ENCODE measurements around the gene B9D1.

B9D1 gene

DNA sequence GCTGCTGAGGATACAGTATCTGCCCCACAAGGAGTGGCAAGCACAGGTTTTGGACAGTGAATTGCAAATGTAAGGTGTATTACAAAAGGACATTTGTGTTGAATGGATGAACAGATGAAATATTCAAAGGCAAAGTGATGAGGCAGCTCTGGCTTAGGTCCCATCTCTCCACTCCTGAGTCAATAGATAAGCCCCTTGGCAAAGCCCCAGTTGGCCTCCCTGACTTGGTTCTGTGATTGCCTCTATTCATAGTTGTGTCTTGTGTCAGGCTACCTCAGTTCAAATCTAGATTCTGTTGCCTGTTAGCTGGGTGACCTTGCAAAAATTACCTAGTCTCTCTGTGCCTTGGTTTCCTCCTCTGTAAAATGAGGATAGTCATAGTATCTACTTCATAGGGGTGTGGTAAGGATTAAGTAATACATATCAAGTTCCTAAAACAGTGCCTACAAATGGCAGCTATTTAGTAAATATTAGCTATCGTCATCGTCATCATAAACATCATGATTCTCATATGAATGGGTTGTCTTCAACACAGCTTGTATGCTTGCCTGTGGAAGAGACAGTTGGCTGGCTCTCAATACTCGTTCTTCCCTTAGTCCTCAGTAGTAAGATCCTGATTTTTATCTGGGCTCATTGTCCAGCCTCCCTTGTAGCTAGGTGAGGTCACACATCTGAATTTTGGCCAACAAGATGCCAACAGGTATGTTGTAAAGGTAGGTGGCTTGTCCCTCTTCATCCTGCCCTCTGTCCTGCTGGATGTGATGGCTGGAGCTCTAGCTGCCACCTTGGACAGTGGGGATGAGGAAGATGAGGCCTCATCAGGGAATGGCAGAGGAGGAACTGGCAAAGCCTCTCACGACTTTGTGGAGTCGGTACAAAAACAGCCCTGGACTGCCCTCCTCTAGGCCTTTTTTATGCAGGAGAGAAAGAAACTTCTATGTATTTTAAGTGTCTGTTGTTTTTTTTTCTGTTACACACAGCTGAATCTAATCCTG is 26.6 kb upstream of the B9D1 start:
- no peak for DNase-seq

DNA sequence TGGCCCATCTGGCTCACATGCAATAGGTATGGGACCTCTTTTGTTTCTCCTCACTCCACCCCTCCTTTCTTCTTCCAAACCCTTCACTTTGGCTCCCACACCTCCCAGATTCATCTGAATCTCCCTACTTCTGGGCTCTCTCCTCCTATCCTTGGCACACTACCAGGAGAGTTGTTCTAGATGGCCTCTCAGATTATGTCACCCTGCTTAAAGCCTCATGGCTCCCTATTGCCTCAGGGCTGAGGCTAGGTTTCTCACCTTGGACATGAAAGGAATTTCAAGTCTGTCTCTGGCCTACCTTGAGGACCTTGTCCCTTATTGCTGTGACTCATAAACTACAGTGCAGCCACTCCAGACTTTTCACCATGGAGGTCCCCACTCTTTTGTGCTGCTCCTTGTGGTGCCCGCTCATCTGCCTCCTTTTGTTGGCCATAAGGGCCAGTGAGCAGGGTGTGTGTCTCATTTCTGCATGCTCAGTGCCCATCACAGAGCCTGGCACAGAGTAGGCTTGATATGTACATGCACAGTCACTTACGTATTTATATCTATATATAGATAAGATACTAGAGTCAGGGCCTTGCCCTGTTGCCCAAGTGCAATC is 25.5 kb upstream of the B9D1 start:
- DNase-seq = no peak

DNA sequence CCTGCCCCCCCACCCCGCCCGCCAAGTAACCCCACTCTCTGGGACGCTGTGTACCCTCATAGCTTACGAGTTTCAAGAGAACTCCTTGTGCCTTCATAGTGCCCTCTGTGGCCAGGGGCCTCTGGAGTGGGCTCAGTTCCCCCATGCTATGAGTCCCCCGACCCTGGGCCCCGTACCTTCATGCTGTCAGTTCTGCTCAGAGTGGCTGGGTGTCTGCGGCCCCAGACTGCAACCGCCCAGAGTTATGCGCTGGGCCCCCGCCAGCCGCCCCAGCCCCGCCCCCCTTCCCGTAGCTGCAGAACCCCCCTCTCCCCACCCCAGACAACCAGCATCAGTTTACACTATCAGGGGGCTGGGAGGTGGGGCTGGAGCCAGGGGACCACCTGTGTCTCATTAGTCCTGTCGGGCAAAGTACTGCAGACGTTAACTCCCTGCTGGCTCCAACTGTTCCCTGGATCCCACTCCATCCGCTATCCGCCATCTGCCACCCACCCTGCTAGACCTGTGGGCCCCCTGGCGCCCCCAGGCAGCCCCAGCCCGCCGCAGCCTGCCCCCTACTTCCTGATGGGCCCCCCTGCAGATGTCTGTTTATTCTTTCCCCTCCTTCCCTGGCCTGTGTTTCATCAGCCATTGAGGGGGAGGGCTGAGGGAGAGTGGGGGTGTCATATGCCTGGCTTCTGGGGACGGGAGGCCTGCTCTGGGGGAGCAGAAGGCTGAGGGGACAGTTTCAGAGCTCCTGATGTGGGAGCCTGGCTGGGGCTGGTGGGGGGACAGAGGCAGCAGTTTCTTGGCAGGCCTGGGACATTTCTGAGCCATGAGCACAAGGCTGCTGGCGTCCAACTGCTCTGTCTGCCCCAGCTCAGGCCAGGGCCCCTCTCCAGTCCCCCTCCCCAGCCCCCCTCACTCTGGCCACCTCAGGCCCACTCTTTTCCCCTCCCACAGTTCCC is 24.7 kb upstream of the B9D1 start, which contains the start of gene MFAP4:
Gene MFAP4 (minus strand): TSS at position 217 of the 947 bp plus-strand sequence. CDS start 35 bp downstream, at position 182.
- DNase-seq = no peak

DNA sequence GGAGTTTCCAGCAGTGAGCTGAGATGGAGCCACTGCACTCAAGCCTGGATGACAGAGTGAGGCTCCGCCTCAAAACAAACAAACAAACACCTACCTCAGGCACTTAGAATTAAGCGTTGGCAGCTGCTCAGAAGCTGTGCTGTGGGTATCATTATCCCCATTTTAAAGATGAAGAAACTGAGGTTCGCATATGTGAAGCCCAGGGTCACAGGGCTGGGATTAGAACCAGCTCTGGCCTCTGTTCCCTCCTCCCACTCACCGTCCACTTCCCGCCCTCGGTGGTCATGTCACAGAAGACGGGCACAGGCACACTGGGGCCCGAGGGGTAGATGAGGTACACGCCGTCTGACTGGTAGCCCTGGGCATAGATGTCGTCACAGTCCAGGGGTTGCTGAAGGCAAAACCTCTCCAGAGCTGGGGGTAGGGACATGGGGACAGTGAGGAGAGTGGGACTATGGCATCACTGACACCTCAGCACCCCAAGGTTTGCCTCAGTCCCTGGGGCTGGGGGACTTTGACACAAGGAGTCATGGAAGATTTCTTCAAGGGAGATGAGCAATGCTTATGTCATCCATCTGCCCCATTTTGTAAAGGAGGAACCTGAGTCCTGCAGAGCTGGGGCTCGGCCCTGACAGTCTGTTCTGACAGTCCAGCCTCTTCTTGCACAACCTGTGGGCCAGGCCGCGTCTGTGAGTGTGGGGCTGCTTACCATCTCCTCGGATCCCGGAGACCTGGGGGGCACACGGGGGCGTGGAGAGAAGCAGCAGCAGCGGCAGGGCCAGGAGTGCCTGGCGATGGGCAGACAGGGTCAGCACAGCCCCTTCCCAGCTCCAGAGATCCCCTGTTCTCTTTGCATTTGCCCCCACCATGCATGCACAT is 23.8 kb upstream of the B9D1 start:
- no peak for DNase-seq

DNA sequence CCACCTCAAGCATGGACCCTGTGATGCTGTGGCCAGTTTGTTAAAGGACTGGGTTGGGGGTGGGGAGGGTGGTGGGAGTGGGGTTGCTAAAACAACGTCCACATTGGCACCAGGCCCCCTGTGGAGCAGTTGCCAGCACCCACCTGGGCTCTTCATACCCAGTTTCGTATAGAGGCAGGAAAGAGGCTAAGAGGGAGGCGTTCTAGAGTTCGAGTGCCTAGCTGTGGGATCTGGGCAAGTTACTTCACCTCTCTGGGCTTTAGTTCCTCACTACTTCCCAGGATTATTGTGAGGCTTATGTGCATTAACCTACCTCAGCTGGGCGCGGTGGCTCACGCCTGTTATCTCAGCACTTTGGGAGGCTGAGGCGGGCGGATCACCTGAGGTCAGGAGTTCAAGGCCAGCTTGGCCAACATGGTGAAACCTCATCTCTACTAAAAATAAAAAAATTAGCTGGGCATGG is 23.0 kb upstream of the B9D1 start:
- DNase-seq = no peak

DNA sequence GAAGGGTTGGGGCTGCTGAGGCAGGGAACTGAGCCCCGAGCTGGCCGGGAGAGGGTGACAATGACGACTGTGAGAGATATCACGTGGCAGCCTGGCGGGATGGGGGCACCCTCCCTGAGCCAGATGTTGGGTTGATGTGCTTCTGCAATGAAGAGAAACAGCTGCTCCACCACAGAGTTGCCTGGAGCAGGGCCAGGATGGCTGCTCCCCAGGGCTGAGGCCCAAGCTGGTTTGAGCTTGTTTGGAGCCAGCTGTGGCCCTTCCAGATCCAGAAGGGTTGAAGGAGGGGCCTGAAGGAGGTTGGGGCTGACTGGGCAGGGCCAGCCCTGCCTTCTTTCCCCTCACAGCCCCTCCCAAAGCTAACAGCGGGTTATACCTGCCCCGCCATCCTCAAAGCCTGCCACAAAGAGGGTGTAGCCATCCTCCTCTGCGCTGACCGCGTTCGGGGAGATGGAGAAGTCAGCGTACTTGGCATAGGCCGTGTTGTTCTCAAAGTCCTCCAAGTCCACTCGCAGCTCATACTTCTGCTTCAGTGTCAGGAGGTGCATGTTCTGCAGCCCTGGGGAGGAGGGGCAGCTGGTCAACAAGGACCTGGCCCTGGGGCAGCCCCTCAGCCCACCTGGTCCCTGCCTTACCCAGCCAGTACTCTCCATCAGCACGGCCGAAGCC is 22.3 kb upstream of the B9D1 start:
- DNase-seq = no peak

DNA sequence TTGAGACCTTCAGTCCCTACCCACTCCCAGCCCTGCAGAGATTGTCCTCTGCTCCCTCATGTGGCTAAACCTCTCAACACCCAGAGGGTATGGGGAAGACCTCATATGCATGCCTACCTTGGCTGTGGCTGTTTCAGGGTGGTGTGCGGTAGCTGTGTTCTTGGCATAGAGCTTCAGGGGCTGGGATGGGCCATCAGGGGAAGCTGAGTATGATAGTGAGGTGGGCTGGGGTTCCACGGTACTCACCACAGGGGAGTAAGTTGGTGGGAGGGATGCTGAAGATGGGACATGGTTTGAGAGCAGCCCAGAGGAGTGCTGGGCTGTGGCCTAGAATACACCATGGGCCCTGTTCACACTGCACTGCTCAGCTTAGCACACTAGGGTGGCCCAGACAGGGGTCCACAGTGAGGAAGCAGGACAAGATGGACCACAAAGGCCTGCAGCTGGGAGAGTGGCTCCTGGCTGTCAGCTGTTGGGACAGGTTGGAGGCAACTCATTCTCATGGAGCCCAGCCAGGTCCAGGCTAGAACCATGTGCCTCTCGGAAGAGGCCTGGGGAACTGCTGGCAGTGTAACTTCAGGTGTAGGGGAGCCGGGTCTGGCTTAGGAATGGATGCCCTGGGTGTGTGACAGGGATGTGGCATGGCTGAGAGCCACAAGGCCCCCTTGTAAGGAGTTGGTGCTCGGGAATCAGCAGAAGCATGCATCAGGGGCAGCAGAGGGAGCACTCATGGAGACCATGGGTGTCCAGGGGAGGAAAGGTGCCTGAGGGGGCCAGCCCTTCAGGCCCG is 21.4 kb upstream of the B9D1 start:
- no peak for DNase-seq

DNA sequence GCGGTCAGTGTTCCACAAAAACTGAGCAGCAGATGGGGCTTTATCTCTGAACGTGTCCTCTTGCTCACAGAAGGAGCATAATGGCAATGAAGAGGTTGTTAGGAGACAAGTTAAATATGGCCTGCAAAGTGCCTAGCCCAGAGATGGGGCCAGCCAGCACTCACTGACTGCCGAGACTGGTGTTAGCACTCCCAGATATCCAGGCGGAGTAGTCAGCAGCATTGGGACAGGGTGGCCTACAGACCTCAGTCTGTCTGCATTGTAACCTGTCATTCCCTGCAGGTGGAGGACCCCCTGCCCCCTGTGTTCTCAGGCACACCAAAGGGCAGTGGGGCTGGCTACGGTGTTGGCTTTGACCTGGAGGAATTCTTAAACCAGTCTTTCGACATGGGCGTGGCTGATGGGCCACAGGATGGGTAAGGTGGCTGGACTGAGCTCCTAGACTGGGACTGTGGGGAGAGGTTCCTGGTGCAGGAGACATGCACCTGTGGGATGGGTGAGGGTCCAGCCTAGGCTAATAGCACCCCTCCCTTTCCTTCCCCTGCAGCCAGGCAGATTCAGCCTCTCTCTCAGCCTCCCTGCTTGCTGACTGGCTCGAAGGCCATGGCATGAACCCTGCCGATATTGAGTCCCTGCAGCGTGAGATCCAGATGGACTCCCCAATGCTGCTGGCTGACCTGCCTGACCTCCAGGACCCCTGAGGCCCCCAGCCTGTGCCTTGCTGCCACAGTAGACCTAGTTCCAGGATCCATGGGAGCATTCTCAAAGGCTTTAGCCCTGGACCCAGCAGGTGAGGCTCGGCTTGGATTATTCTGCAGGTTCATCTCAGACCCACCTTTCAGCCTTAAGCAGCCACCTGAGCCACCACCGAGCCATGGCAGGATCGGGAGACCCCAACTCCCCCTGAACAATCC is 20.3 kb upstream of the B9D1 start:
- no peak for DNase-seq

DNA sequence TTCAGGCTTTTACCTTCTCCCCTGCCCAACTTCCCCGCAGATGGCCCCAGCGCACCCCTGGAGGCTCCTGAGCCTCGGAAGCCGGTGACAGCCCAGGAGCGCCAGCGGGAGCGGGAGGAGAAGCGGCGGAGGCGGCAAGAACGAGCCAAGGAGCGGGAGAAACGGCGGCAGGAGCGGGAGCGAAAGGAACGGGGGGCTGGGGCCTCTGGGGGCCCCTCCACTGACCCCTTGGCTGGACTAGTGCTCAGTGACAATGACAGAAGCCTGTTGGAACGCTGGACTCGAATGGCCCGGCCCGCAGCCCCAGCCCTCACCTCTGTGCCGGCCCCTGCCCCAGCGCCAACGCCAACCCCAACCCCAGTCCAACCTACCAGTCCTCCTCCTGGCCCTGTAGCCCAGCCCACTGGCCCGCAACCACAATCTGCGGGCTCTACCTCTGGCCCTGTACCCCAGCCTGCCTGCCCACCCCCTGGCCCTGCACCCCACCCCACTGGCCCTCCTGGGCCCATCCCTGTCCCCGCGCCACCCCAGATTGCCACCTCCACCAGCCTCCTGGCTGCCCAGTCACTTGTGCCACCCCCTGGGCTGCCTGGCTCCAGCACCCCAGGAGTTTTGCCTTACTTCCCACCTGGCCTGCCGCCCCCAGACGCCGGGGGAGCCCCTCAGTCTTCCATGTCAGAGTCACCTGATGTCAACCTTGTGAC is 19.4 kb upstream of the B9D1 start:
- DNase-seq = no peak

DNA sequence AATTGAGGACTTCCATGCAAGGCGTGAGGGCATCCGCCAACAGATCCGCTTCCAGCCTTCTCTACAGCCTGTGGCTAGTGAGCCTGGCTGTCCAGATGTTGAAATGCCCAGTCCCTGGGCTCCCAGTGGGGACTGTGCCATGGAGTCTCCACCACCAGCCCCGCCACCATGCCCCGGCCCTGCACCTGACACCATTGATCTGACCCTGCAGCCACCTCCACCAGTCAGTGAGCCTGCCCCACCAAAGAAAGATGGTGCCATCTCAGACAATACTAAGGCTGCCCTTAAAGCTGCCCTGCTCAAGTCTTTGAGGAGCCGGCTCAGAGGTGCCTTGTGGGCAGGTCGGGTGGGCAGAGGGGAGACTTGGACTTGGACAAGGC is 18.8 kb upstream of the B9D1 start:
- DNase-seq = no peak

DNA sequence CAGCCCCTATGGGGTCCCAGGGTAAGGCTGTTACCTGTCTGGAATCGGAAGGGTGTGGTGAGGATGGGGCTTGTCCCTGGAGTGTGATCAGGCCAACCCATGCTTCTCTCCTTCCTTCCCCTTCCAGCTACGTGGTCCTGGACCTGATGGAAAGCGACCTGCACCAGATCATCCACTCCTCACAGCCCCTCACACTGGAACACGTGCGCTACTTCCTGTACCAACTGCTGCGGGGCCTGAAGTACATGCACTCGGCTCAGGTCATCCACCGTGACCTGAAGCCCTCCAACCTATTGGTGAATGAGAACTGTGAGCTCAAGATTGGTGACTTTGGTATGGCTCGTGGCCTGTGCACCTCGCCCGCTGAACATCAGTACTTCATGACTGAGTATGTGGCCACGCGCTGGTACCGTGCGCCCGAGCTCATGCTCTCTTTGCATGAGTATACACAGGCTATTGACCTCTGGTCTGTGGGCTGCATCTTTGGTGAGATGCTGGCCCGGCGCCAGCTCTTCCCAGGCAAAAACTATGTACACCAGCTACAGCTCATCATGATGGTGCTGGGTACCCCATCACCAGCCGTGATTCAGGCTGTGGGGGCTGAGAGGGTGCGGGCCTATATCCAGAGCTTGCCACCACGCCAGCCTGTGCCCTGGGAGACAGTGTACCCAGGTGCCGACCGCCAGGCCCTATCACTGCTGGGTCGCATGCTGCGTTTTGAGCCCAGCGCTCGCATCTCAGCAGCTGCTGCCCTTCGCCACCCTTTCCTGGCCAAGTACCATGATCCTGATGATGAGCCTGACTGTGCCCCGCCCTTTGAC is 18.2 kb upstream of the B9D1 start:
- no peak for DNase-seq

DNA sequence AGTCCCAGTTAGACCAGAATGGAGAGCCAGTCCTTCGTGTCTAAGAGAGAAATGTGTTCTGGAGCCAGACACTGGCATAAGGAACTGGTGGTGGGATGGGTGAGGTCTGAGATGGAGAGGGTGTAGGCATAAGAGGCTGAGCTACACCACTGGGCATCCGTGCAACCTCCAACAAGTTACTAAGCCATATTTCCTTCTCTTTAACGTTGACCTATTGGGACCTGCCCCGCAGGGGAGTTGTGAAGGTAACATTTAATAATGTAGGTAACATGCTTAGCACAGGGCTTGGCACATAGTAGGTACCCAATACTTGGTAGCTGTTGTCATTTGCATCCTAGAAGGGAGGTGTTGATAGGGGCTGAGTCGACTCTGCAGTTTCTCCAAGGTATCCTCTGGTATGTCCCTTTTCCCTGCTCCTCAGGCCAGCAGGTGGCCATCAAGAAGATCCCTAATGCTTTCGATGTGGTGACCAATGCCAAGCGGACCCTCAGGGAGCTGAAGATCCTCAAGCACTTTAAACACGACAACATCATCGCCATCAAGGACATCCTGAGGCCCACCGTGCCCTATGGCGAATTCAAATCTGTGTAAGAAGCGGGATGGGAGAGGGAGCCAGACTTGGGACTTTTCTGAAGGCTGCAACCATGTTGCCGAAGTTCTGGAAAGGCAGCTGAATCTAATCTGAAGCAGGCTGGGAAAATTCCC is 17.0 kb upstream of the B9D1 start:
- DNase-seq = no peak

DNA sequence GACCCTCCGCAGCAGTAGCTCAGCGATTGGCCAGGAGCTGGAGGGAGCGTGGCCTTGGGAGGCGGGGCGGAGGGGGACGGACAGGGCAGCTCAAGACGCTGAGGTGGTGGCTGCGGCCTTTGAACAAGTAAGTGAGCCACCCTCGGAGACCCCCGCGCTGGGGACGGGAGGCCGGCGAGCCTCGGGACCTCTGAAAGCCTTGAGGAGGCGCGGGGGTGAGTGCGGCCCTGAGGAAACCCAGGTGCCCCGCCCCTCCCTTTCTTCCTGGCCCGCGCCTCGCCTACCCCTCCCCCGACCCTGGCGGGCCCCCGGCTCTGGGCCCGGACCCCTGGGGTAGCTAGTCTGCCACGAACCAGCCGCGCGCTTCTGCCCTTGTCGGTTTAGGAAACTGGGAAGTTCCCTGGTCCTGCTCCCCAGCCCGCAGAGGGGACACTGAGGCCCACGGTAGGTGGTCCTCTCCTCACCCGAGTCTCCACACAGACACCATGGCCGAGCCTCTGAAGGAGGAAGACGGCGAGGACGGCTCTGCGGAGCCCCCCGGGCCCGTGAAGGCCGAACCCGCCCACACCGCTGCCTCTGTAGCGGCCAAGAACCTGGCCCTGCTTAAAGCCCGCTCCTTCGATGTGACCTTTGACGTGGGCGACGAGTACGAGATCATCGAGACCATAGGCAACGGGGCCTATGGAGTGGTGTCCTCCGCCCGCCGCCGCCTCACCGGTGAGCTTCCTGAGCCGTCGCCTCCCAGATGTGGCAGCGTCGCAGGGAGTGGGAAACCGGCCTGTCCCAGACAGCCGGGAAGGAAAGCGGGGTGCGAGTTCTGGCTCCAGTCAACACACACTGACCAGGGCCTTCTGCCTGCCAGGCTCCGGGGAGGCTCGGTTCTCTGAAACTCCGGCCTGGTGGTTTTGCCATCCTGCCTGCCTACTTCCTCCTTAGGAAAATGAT is 16.2 kb upstream of the B9D1 start, which contains the start of gene MAPK7:
Gene MAPK7 (plus strand): TSS at position 83 of the 945 bp plus-strand sequence. CDS start 403 bp downstream, at position 486.
- DNase-seq = no peak

DNA sequence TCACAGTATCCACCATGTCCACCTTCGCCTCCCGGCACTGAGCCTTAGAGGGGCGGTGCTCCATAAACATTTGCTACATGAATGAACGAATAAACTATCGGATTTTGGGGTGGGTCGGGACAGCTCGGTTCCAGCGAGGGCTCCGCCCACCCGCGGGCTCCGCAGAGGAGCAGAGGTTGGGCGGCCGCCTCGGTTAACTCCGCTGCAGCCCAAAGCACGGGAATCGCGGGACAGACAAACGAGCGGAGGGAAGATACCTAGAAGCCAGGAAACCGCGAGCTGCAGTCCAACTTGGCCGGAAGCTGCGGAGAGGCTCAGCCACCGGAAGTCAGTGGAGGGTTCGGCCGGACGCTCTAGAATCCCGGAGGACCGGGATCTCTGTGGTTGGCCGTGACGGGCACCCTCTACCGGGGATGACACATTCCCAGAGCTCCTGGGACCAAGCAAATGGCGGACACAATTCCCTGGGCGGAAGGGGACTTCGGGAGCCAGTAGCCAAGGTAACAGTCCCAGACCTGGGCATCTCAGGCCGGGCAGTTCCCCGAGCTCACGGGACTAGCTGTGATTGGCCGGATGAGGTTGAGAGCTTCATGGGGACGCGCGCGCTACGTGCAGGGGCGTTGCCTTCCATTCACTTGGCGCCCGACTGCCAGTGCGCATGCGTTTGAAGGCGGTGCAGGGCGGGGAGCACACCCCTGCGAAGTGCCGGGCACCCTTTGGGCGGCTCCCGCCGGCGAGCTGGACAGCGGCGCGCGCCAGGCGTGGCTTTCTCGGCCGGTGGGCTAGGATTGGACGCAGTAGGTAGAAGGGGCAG is 15.3 kb upstream of the B9D1 start:
- DNase-seq = peak; percentile 91

DNA sequence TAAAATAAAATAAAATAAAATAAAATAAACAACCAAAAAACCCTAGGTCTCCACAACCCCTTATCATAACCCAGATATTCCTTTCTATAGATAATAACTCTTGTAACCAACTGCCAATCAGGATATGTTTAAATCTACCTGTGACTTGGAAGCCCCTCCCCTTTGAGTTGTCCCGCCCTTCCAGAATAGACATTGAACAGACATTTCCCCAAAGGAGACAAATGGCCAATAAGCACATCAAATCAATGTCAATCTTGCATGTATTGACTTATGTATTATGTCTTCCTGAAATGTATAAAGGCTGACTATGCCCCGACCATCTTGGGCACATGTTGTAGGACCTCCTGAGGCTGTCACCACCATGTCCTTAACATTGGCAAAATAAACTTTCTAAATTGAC is 14.3 kb upstream of the B9D1 start:
- DNase-seq = no peak
